IMR-90 (cell line): ENCODE measurements around the gene BFAR. TPM values are rescaled to one million over a fixed set of nuclear protein-coding genes. Genes with fewer than 3 reads are reported as not detected.

Source experiments
- ATAC-seq: fragments of 200-7000 bp; cut with Tn5 transposase; 2 replicates; pipeline ENCODE4 v1.9.1; 2020; ENCODE audit warnings: low read depth, mild to moderate bottlenecking, moderate library complexity
- BruUV-seq: library from RNA; stranded (reverse); fragments of 400-500 nt; replicated peaks from 2 replicates; lab custom pipeline; 2021; lab: Mats Ljungman, UMichigan
- CTCF ChIA-PET: fragments of 300-600 bp; formaldehyde crosslinking; extraction: SDS; loops from one replicate; lab custom pipeline; 2021; ENCODE audit warnings: antibody characterized with exemption; lab: Yijun Ruan, JAX
- POLR2A ChIA-PET: fragments of 300-600 bp; sonication (Branson Sonifier 250); formaldehyde crosslinking; loops from one replicate; lab custom pipeline; 2022; ENCODE audit warnings: antibody characterized with exemption; ENCODE audit not compliant: unreplicated experiment; lab: Charles Lee
- DNase-seq: peaks from one replicate; pipeline ENCODE4 v3.0.0; 2013
- H2AFZ ChIP-seq: replicated peaks from 2 replicates; pipeline ENCODE3; 2013; ENCODE audit warnings: low read length, mild to moderate bottlenecking; ENCODE audit not compliant: poor library complexity
- H2AK5ac ChIP-seq: 2 replicates; pipeline ENCODE4 v1.6.1; 2013; ENCODE audit warnings: low read depth, low read length, inconsistent platforms
- H2AK9ac ChIP-seq: replicated peaks from 2 replicates; pipeline ENCODE3; 2013; ENCODE audit warnings: mild to moderate bottlenecking, low read depth, low read length, moderate library complexity; ENCODE audit not compliant: poor library complexity
- H2BK120ac ChIP-seq: 2 replicates; pipeline ENCODE4 v1.6.1; 2013; ENCODE audit warnings: low read depth, low read length, inconsistent platforms
- H2BK15ac ChIP-seq: 3 replicates; pipeline ENCODE4 v1.6.1; 2013; ENCODE audit warnings: low read depth, low read length, inconsistent platforms
- H2BK20ac ChIP-seq: 2 replicates; pipeline ENCODE4 v1.6.1; 2013; ENCODE audit warnings: low read depth, mild to moderate bottlenecking, inconsistent platforms, low read length, moderate library complexity
- H2BK5ac ChIP-seq: 2 replicates; pipeline ENCODE4 v1.6.1; 2013; ENCODE audit warnings: mild to moderate bottlenecking, low read depth, low read length, inconsistent platforms; ENCODE audit not compliant: poor library complexity, severe bottlenecking
- H3K14ac ChIP-seq: replicated peaks from 2 replicates; pipeline ENCODE4 v1.6.1; 2013; ENCODE audit warnings: low read depth, low read length, inconsistent platforms
- H3K18ac ChIP-seq: 2 replicates; pipeline ENCODE4 v1.6.1; 2013; ENCODE audit warnings: low read depth, low read length, control low read depth
- H3K23ac ChIP-seq: 2 replicates; pipeline ENCODE4 v1.6.1; 2013; ENCODE audit warnings: low read depth, low read length, inconsistent platforms
- H3K27ac ChIP-seq: 2 replicates; pipeline ENCODE4 v1.5.1; 2013; ENCODE audit warnings: mild to moderate bottlenecking, control low read depth, low read length; ENCODE audit not compliant: insufficient read depth
- H3K27me3 ChIP-seq: 2 replicates; pipeline ENCODE4 v1.6.1; 2013; ENCODE audit warnings: low read length; ENCODE audit not compliant: control insufficient read depth, insufficient read depth
- H3K36me3 ChIP-seq: 2 replicates; pipeline ENCODE4 v1.6.1; 2013; ENCODE audit warnings: low read length, mixed read lengths; ENCODE audit not compliant: control insufficient read depth, insufficient read depth
- H3K4ac ChIP-seq: 2 replicates; pipeline ENCODE4 v1.6.1; 2013; ENCODE audit warnings: low read depth, low read length, inconsistent platforms
- H3K4me1 ChIP-seq: 2 replicates; pipeline ENCODE4 v1.6.1; 2013; ENCODE audit warnings: low read length, mixed read lengths; ENCODE audit not compliant: control insufficient read depth, insufficient read depth
- H3K4me2 ChIP-seq: 2 replicates; pipeline ENCODE4 v1.6.1; 2013; ENCODE audit warnings: low read depth, mild to moderate bottlenecking, control low read depth, low read length, moderate library complexity
- H3K4me3 ChIP-seq: 2 replicates; pipeline ENCODE4 v1.5.1; 2013; ENCODE audit warnings: low read depth, mild to moderate bottlenecking, control low read depth, low read length, moderate library complexity; ENCODE audit not compliant: insufficient read depth
- H3K56ac ChIP-seq: 2 replicates; pipeline ENCODE4 v1.6.1; 2013; ENCODE audit warnings: low read length, inconsistent platforms; ENCODE audit not compliant: insufficient read depth; ENCODE audit errors: extremely low read depth
- H3K79me1 ChIP-seq, 2 experiments: 2 replicates each; pipeline ENCODE4 v1.6.1; 2013; ENCODE audit warnings: low read length in 2 of 2, inconsistent platforms in 1 of 2, low read depth in 1 of 2
- H3K9ac ChIP-seq: 2 replicates; pipeline ENCODE4 v1.6.1; 2013; ENCODE audit warnings: low read depth, low read length, control low read depth
- H3K9me1 ChIP-seq: 2 replicates; pipeline ENCODE4 v1.6.1; 2013; ENCODE audit warnings: low read length, inconsistent platforms; ENCODE audit not compliant: insufficient read depth
- H3K9me3 ChIP-seq: 2 replicates; pipeline ENCODE4 v1.6.1; 2013; ENCODE audit warnings: low read length; ENCODE audit not compliant: control insufficient read depth, insufficient read depth
- H4K20me1 ChIP-seq: 2 replicates; pipeline ENCODE4 v1.6.1; 2013; ENCODE audit warnings: low read length, inconsistent platforms; ENCODE audit not compliant: insufficient read depth
- H4K5ac ChIP-seq: 2 replicates; pipeline ENCODE4 v1.6.1; 2013; ENCODE audit warnings: mild to moderate bottlenecking, low read depth, low read length, control low read depth
- H4K8ac ChIP-seq, 2 experiments: 2 replicates each; pipeline ENCODE4 v1.6.1; 2013; ENCODE audit warnings: low read depth in 2 of 2, low read length in 2 of 2, control low read depth in 1 of 2, inconsistent platforms in 1 of 2
- H4K91ac ChIP-seq: 2 replicates; pipeline ENCODE4 v1.6.1; 2013; ENCODE audit warnings: low read depth, low read length, inconsistent platforms; ENCODE audit not compliant: insufficient read depth
- BHLHE40 ChIP-seq: fragments of 150-350 bp; IDR thresholded peaks from 2 replicates; pipeline ENCODE4 v1.6.1; 2016; ENCODE audit warnings: mild to moderate bottlenecking, low read depth, low read length
- CEBPB ChIP-seq: IDR thresholded peaks from 2 replicates; pipeline ENCODE4 v1.6.1; 2012; ENCODE audit warnings: low read depth, low read length, improper control_type of control experiment
- CHD1 ChIP-seq: IDR thresholded peaks from 2 replicates; pipeline ENCODE4 v1.6.1; 2012; ENCODE audit warnings: low read depth, low read length, improper control_type of control experiment
- CTCF ChIP-seq: conservative IDR thresholded peaks from 2 replicates; pipeline ENCODE4 v1.5.1; 2012; ENCODE audit warnings: mild to moderate bottlenecking, low read depth, low read length, improper control_type of control experiment
- ELK1 ChIP-seq: fragments of 150-350 bp; IDR thresholded peaks from 2 replicates; pipeline ENCODE4 v1.6.1; 2016; ENCODE audit warnings: low read depth, mild to moderate bottlenecking, low read length, moderate library complexity, borderline replicate concordance
- FOS ChIP-seq: fragments of 150-350 bp; IDR thresholded peaks from 2 replicates; pipeline ENCODE4 v1.6.1; 2016; ENCODE audit warnings: low read depth, low read length
- MAFK ChIP-seq: IDR thresholded peaks from 2 replicates; pipeline ENCODE4 v1.6.1; 2012; ENCODE audit warnings: low read depth, low read length, improper control_type of control experiment
- MAZ ChIP-seq: IDR thresholded peaks from 2 replicates; pipeline ENCODE4 v1.6.1; 2012; ENCODE audit warnings: low read depth, mild to moderate bottlenecking, low read length, improper control_type of control experiment, moderate library complexity, borderline replicate concordance
- MXI1 ChIP-seq: IDR thresholded peaks from 2 replicates; pipeline ENCODE4 v1.6.1; 2012; ENCODE audit warnings: low read depth, mild to moderate bottlenecking, low read length, moderate library complexity, borderline replicate concordance
- NFE2L2 ChIP-seq: fragments of 150-350 bp; IDR thresholded peaks from 2 replicates; pipeline ENCODE4 v1.6.1; 2016; ENCODE audit warnings: low read depth, mild to moderate bottlenecking, low read length
- POLR2A ChIP-seq: IDR thresholded peaks from 2 replicates; pipeline ENCODE4 v1.6.1; 2012; ENCODE audit warnings: mild to moderate bottlenecking, low read depth, low read length
- RAD21 ChIP-seq: IDR thresholded peaks from 2 replicates; pipeline ENCODE4 v1.6.1; 2012; ENCODE audit warnings: low read length, improper control_type of control experiment
- RCOR1 ChIP-seq: IDR thresholded peaks from 2 replicates; pipeline ENCODE4 v1.6.1; 2012; ENCODE audit warnings: mild to moderate bottlenecking, low read length, improper control_type of control experiment; ENCODE audit not compliant: insufficient replicate concordance
- RFX5 ChIP-seq: IDR thresholded peaks from 2 replicates; pipeline ENCODE4 v1.8.0; 2012; ENCODE audit warnings: low read depth, mild to moderate bottlenecking, low read length, moderate library complexity
- SMC3 ChIP-seq: fragments of 150-350 bp; IDR thresholded peaks from 2 replicates; pipeline ENCODE4 v1.6.1; 2016; ENCODE audit warnings: low read depth, mild to moderate bottlenecking, antibody characterized with exemption, low read length, moderate library complexity
- USF2 ChIP-seq: fragments of 150-350 bp; IDR thresholded peaks from 2 replicates; pipeline ENCODE4 v1.6.1; 2017; ENCODE audit warnings: mild to moderate bottlenecking, antibody characterized with exemption, low read length, low read depth
- WGBS, 2 experiments: methylation state at CpG; one replicate each; pipeline versions ENCODE4 v1.1.5 to v1.1.7; 2013; ENCODE audit warnings: missing lambda C conversion rate in 2 of 2; ENCODE audit not compliant: insufficient read length in 1 of 2; ENCODE audit errors: extremely low coverage in 2 of 2; 5-methylcytosine and 5-hydroxymethylcytosine counted together
- dilution Hi-C: fragments of 300-500 bp; cut with HindIII; formaldehyde crosslinking; loops from one replicate; pipeline ENCODE4 v1.14.3; 2018; ENCODE audit warnings: low sequenced_read_pairs; ENCODE audit not compliant: unreplicated experiment
- in situ Hi-C: fragments of 300-500 bp; cut with MboI; formaldehyde crosslinking; loops from 3 replicates; pipeline ENCODE4 v1.14.3; 2019; ENCODE audit warnings: low sequenced_read_pairs, inconsistent platforms, mixed read lengths
- intact Hi-C: fragments of 100-400 bp; cut with micrococcal nuclease; formaldehyde crosslinking; loops from 2 replicates; pipeline ENCODE4 v1.10.0; 2022
- polyA plus RNA-seq, 3 experiments: library from polyadenylated mRNA; depleted of rRNA; stranded (reverse); fragments of >200 nt; gene quantifications; 2 replicates each; pipeline ENCODE4 v1.2.3, GENCODE V29; 2012; ENCODE audit warnings: low replicate concordance in 1 of 3
- total RNA-seq: library from RNA; depleted of rRNA; stranded (reverse); fragments of >200 nt; gene quantifications from 2 replicates; pipeline ENCODE4 v1.2.3, GENCODE V29; 2012

The BFAR gene
- total and polyA plus RNA-seq, 2 of the 4 experiments (the other 2 are of a cell fraction) = 46.6 to 56.5 TPM

GRCh38 chr16:14613991-14614390 is 18.8 kb upstream of the BFAR start:
- no peak overlapping the region for H3K14ac ChIP-seq
- H3K56ac ChIP-seq = no peak overlapping the region
- no peaks in the 10 kb centered on the region for H3K9me3 ChIP-seq
- no peaks in the 10 kb centered on the region for H4K20me1 ChIP-seq
- no peaks in the 10 kb centered on the region for H3K79me1 ChIP-seq
- H3K4me3 ChIP-seq = no peak overlapping the region
- no peak overlapping the region for H3K23ac ChIP-seq
- POLR2A ChIA-PET = no interaction called here
- no peak overlapping the region for H2BK20ac ChIP-seq
- CTCF ChIA-PET = no interaction called here
- H2BK5ac ChIP-seq = no peak overlapping the region
- H4K8ac ChIP-seq = no peak overlapping the region
- H2AK5ac ChIP-seq = no peak overlapping the region
- intact Hi-C loops = no loop called here
- no peaks in the 10 kb centered on the region for H3K27me3 ChIP-seq
- peaks cover 40% of the 10 kb centered on the region for H3K36me3 ChIP-seq
- H3K9ac ChIP-seq = no peak overlapping the region
- H4K91ac ChIP-seq = no peak overlapping the region
- no peaks in the 10 kb centered on the region for H3K9me1 ChIP-seq
- no peak overlapping the region for H2AK9ac ChIP-seq
- H2AFZ ChIP-seq = no peak overlapping the region
- H2BK15ac ChIP-seq = no peak overlapping the region
- no peak for TF ChIP-seq CEBPB
- no peak for TF ChIP-seq RFX5
- no peak for TF ChIP-seq MAZ
- TF ChIP-seq USF2 = no peak
- TF ChIP-seq CHD1 = no peak
- TF ChIP-seq CTCF = no peak
- TF ChIP-seq ELK1 = no peak
- no peak for TF ChIP-seq NFE2L2
- TF ChIP-seq RAD21 = no peak
- TF ChIP-seq FOS = no peak
- no peak for TF ChIP-seq SMC3
- no peak for TF ChIP-seq BHLHE40
- TF ChIP-seq RCOR1 = no peak
- TF ChIP-seq MAFK = no peak
- TF ChIP-seq POLR2A = no peak
- no peak for TF ChIP-seq MXI1
- no peaks in the 10 kb centered on the region for H3K4me1 ChIP-seq
- dilution Hi-C loops = no loop called here
- no peak overlapping the region for H3K18ac ChIP-seq
- DNase-seq (no peak), ATAC-seq (no peak)
- no TSS peak for BruUV-seq
- no peak overlapping the region for H3K4me2 ChIP-seq
- in situ Hi-C loops = no loop called here
- 100% methylated on average over 1 of the region's 4 CpGs; no CpG with 5 or more reads in 1 of the 2 experiments for WGBS, 2 experiments
- H3K4ac ChIP-seq = no peak overlapping the region
- no peak overlapping the region for H4K5ac ChIP-seq
- H2BK120ac ChIP-seq = no peak overlapping the region
- H3K27ac ChIP-seq = no peak overlapping the region
